CD4-positive, alpha-beta T cell treated with Interferon alpha-2 for 1 hour (primary cell): ENCODE results near the gene LAMC2.

ENCODE experiments used
- DNase-seq, 2 donors: peaks; one replicate each; pipeline ENCODE4 v3.0.0-alpha.2; 2020 to 2022

The LAMC2 gene

DNA sequence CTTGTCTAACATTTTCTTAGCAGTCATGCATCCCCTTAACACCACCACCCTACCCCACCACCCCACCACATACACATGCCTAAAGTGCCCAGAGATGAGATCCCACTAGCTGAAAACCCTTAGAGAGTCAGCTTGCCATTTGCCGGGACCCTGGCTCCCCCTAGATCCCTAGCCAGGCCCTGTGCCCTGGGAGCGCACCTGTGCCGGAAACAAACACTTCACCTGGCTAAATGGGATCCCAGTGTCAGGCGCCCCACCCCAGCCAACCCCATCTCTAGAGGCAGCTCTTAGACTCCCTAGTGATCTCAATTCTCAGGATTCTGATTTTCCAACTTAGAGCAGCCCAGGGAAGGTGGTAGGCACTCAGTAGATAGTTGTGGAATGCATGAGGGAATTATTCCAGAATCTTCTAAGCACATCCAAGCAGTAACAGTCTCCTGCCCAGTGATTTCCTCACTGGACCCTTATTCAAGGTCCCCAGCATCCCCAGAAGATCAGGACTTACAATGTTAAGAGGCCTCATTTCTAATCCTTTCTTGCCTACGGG, 105.2 kb downstream of the LAMC2 start:
- no peak for DNase-seq

GRCh38 chr1:183291802-183292514, 105.9 kb downstream of the LAMC2 start:
- no peak for DNase-seq

DNA sequence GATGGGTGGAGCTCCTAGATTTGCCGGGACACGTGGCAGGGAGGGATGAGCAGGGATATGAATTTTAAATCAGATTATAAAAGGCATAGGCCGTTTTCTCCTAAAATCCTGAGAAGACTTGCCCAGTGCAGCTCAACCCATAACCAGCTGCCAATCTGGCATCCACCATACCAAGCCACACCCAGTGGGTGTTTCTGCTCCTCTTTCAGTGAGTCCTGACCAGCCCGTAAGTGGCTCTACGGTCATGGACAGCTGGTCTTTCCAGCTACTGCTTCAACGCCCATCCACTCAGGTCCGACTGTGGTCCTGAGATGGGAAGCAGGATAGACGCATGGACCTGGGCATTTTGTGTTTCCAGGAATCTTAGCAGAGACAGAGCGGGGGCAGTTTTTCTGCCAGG, 107.2 kb downstream of the LAMC2 start:
- no peak for DNase-seq

GRCh38 chr1:183293876-183294275, 107.8 kb downstream of the LAMC2 start:
- DNase-seq = no peak
